ENCODE results near the gene CMTM5.
"Not testable (repeated sequence)": the region's sequence is repeated elsewhere in the genome, so short reads cannot be mapped to it uniquely, and the experiment has no call there.

Gene CMTM5

DNA sequence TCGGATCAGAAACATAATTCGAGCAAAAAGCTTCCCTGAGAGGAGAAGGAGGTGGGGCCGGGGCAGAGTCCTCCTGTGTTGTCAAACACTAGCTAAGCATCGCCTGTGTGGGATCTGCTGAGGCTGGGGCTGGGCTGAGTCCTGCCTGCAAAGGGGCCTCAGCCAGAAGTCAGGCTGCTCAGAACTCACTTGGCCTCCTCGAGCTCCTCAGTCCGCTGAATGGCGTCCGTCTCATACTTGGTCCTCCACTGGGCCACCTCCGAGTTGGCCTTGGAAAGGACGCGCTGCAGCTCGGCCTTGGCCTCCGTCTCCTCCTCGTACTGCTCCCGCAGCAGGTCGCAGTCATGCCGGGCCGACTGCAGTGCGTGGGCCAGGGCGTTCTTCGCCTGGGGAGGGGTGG is 41.2 kb downstream of the CMTM5 start:
- H3K36me3 ChIP-seq (ENCODE audit: control insufficient read depth, insufficient read depth, low read length): no peaks in the 10 kb centered on the region
- H3K9ac ChIP-seq (ENCODE audit: low read length): no peak overlapping the region
- no peaks in the 10 kb centered on the region for H3K4me1 ChIP-seq (ENCODE audit: control insufficient read depth, insufficient read depth, low read length)
- peaks cover 2% of the 10 kb centered on the region for H3K27me3 ChIP-seq (ENCODE audit: control insufficient read depth, insufficient read depth, low read length)
- H3K27ac ChIP-seq (ENCODE audit: low read depth, low read length): no peak overlapping the region
- H3K4me3 ChIP-seq (ENCODE audit: low read length): no peak overlapping the region

DNA sequence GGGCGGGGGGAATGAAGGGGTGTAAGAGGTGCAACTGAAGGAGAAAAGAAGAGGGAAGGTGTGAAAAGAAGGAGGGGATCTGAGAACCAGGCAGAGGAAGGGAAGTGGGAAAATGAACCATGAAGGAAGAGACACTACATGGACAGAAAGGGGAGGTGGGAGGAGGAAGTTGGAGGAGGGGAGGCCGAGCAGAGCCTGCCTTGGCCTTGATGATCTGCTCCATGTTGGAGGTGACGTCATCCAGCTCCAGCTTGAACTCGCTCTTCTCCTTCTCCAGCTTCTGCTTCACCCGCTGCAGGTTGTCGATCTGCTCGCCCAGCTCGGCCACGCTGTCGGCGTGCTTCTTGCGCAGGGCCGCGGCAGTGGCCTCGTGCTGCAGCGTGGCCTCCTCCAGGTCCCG is 42.8 kb downstream of the CMTM5 start:
- not testable (repeated sequence) for H3K4me3 ChIP-seq (ENCODE audit: low read length); H3K27ac ChIP-seq (ENCODE audit: low read depth, low read length); H3K36me3 ChIP-seq (ENCODE audit: control insufficient read depth, insufficient read depth, low read length); H3K9ac ChIP-seq (ENCODE audit: low read length); H3K27me3 ChIP-seq (ENCODE audit: control insufficient read depth, insufficient read depth, low read length); H3K4me1 ChIP-seq (ENCODE audit: control insufficient read depth, insufficient read depth, low read length)

GRCh38 chr14:23421594-23421993 is 44.7 kb downstream of the CMTM5 start:
- peaks cover 2% of the 10 kb centered on the region for H3K27me3 ChIP-seq (ENCODE audit: control insufficient read depth, insufficient read depth, low read length)
- H3K27ac ChIP-seq (ENCODE audit: low read depth, low read length): no peak overlapping the region
- no peak overlapping the region for H3K4me3 ChIP-seq (ENCODE audit: low read length)
- H3K9ac ChIP-seq (ENCODE audit: low read length): no peak overlapping the region
- no peaks in the 10 kb centered on the region for H3K4me1 ChIP-seq (ENCODE audit: control insufficient read depth, insufficient read depth, low read length)
- no peaks in the 10 kb centered on the region for H3K36me3 ChIP-seq (ENCODE audit: control insufficient read depth, insufficient read depth, low read length)

- no peak overlapping the region for H3K27ac ChIP-seq (ENCODE audit: low read depth, low read length)
- no peaks in the 10 kb centered on the region for H3K36me3 ChIP-seq (ENCODE audit: control insufficient read depth, insufficient read depth, low read length)
- no peaks in the 10 kb centered on the region for H3K27me3 ChIP-seq (ENCODE audit: control insufficient read depth, insufficient read depth, low read length)
- H3K9ac ChIP-seq (ENCODE audit: low read length): no peak overlapping the region
- no peaks in the 10 kb centered on the region for H3K4me1 ChIP-seq (ENCODE audit: control insufficient read depth, insufficient read depth, low read length)
- no peak overlapping the region for H3K4me3 ChIP-seq (ENCODE audit: low read length)
Observed at GRCh38 chr14:23423657-23424056, 46.8 kb downstream of the CMTM5 start.

DNA sequence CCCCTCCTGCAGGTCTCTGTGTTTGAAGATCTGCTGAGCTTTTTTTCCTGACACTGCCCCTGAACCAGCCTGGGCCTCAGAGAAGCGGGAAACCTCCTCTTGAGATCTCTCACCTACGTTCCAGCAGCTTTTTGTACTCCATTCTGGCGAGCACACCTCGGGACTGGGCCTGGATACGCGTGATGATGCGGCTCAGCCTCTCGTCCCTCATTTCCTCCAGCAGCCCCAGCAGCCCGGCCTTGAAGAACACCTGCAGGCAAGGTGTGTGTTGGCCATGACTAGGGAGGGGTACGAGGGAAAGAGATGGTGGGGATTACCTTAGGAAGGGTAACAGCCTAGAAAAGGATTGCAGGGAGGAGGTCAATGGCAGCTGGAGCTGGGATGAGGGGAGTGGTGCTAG is 48.3 kb downstream of the CMTM5 start:
- Histone ChIP-seq H3K4me3 (ENCODE audit: low read length) (no peak overlapping the region), H3K9ac (ENCODE audit: low read length) (no peak overlapping the region), H3K27me3 (ENCODE audit: control insufficient read depth, insufficient read depth, low read length) (no peaks in the 10 kb centered on the region), H3K27ac (ENCODE audit: low read depth, low read length) (no peak overlapping the region), H3K36me3 (ENCODE audit: control insufficient read depth, insufficient read depth, low read length) (no peaks in the 10 kb centered on the region), H3K4me1 (ENCODE audit: control insufficient read depth, insufficient read depth, low read length) (no peaks in the 10 kb centered on the region)

GRCh38 chr14:23425798-23426197 is 49.0 kb downstream of the CMTM5 start:
- H3K4me1 ChIP-seq (ENCODE audit: control insufficient read depth, insufficient read depth, low read length); H3K4me3 ChIP-seq (ENCODE audit: low read length); H3K27me3 ChIP-seq (ENCODE audit: control insufficient read depth, insufficient read depth, low read length); H3K27ac ChIP-seq (ENCODE audit: low read depth, low read length); H3K36me3 ChIP-seq (ENCODE audit: control insufficient read depth, insufficient read depth, low read length); H3K9ac ChIP-seq (ENCODE audit: low read length): not testable (repeated sequence)

DNA sequence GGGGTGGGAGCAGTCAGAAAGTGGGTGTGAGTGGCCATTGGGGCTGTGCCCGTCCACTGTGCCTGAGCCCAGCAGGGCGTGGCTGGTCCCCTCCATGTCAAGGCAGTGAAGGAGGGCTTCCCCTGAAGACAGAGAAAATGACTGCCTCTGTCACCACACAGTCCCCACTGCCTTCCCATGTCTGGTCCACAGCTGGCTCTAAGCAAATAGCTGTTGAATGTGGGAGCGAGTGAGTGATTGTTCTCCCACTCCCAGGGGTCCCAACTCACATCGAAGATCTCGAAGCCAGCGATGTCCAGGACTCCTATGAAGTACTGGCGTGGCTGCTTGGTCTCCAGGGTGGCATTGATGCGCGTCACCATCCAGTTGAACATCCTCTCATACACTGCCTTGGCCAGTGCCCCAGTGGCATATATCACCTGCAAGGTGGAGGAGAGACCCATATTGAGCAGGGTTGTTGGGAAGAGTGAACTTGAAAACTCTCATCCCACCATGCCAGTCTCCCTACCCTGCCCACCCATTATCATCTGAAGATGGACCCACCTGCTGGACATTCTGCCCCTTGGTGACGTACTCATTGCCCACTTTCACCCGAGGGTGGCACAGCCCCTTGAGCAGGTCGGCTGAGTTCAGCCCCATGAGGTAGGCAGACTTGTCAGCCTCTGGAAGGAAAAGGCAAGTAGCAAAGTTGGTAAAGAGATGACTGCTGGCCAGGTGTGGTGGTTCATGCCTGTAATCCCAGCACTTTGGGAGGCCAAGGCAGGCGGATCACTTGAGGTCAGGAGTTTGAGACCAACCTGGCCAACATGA is 52.0 kb downstream of the CMTM5 start:
- H3K27ac ChIP-seq (ENCODE audit: low read depth, low read length): no peak overlapping the region
- no peaks in the 10 kb centered on the region for H3K27me3 ChIP-seq (ENCODE audit: control insufficient read depth, insufficient read depth, low read length)
- no peaks in the 10 kb centered on the region for H3K36me3 ChIP-seq (ENCODE audit: control insufficient read depth, insufficient read depth, low read length)
- H3K9ac ChIP-seq (ENCODE audit: low read length): no peak overlapping the region
- H3K4me3 ChIP-seq (ENCODE audit: low read length): no peak overlapping the region
- no peaks in the 10 kb centered on the region for H3K4me1 ChIP-seq (ENCODE audit: control insufficient read depth, insufficient read depth, low read length)

All from rectal smooth muscle tissue (tissue), 1 donor.